ENCODE data around the gene RNASE12. TPM values are rescaled to one million over a fixed set of nuclear protein-coding genes. Genes with fewer than 3 reads are reported as not detected.

Gene RNASE12
- total RNA-seq, 6 experiments from 2014 or later: not detected

- TF ChIP-seq CTCF (IDR thresholded peaks at IDR 0.05) (no peak), POLR2A (IDR thresholded peaks at IDR 0.05) (no peak)
- no peak for ATAC-seq
- 100% methylated on average over 2 of the region's 3 CpGs for WGBS (ENCODE audit: insufficient coverage, low coverage, low lambda C conversion rate, missing lambda C conversion rate)
Measured at GRCh38 chr14:20551606-20552005, 39.6 kb downstream of the RNASE12 start.

GRCh38 chr14:20550926-20551325 lies 40.2 kb downstream of the RNASE12 start:
- TF ChIP-seq CTCF (IDR thresholded peaks at IDR 0.05) (no peak), POLR2A (IDR thresholded peaks at IDR 0.05) (no peak)
- no peak for ATAC-seq

More at GRCh38 chr14:20551606-20552005, 39.6 kb downstream of the RNASE12 start:
- Histone ChIP-seq H3K4me3 (no peak overlapping the region), H3K36me3 (no peaks in the 10 kb centered on the region), H3K4me1 (no peaks in the 10 kb centered on the region), H3K27me3 (no peaks in the 10 kb centered on the region), H3K9me3 (no peaks in the 10 kb centered on the region), H3K27ac (no peak overlapping the region)
- intact Hi-C loops (cut with DNase I): no loop called here
- no peak for DNase-seq

GRCh38 chr14:20548414-20549158 lies 42.6 kb downstream of the RNASE12 start:
- no peaks in the 10 kb centered on the region for H3K36me3 ChIP-seq
- no peak for DNase-seq
- 71% methylated on average over 10 of the region's 10 CpGs for WGBS (ENCODE audit: insufficient coverage, low coverage, low lambda C conversion rate, missing lambda C conversion rate)
- no peaks in the 10 kb centered on the region for H3K9me3 ChIP-seq
- H3K27me3 ChIP-seq: no peaks in the 10 kb centered on the region
- no peaks in the 10 kb centered on the region for H3K4me1 ChIP-seq
- ATAC-seq: no peak
- TF ChIP-seq CTCF (IDR thresholded peaks at IDR 0.05): no peak
- TF ChIP-seq POLR2A (IDR thresholded peaks at IDR 0.05): no peak
- H3K27ac ChIP-seq: no peak overlapping the region
- intact Hi-C loops (cut with DNase I): no loop called here
- H3K4me3 ChIP-seq: no peak overlapping the region

More at GRCh38 chr14:20550926-20551325, 40.2 kb downstream of the RNASE12 start:
- no peaks in the 10 kb centered on the region for H3K4me1 ChIP-seq
- H3K4me3 ChIP-seq: no peak overlapping the region
- no peaks in the 10 kb centered on the region for H3K27me3 ChIP-seq
- no peak overlapping the region for H3K27ac ChIP-seq
- no peak for DNase-seq
- 88% methylated on average over 2 of the region's 2 CpGs for WGBS (ENCODE audit: insufficient coverage, low coverage, low lambda C conversion rate, missing lambda C conversion rate)
- no peaks in the 10 kb centered on the region for H3K36me3 ChIP-seq
- intact Hi-C loops (cut with DNase I): no loop called here
- no peaks in the 10 kb centered on the region for H3K9me3 ChIP-seq

GRCh38 chr14:20546877-20547276 lies 44.3 kb downstream of the RNASE12 start:
- no peak overlapping the region for H3K27ac ChIP-seq
- no peaks in the 10 kb centered on the region for H3K9me3 ChIP-seq
- intact Hi-C loops (cut with DNase I): no loop called here
- H3K36me3 ChIP-seq: no peaks in the 10 kb centered on the region
- TF ChIP-seq CTCF (IDR thresholded peaks at IDR 0.05) (no peak), POLR2A (IDR thresholded peaks at IDR 0.05) (no peak)
- DNase-seq (no peak), ATAC-seq (no peak)
- H3K4me3 ChIP-seq: no peak overlapping the region
- no peaks in the 10 kb centered on the region for H3K27me3 ChIP-seq
- no peaks in the 10 kb centered on the region for H3K4me1 ChIP-seq
- 34% methylated on average over 2 of the region's 3 CpGs for WGBS (ENCODE audit: insufficient coverage, low coverage, low lambda C conversion rate, missing lambda C conversion rate)

Other genes starting within 250 kb of the RNASE12 start
- gene PARP2, start 247.7 kb downstream of the RNASE12 start, total RNA-seq: 10 to 100 TPM in 2 of 6 experiments, 1 to 10 TPM in 4; 5.5 to 10.4 (median 9.1) TPM
- 10 to 100 TPM; 10.8 to 17.6 (median 14.0) TPM for gene TEP1, start 177.9 kb downstream of the RNASE12 start, total RNA-seq
- gene KLHL33, start 155.2 kb downstream of the RNASE12 start, total RNA-seq: under 1 TPM in 5 of 6 experiments, not detected in 1; 0.06 to 0.19 (median 0.11) TPM
- 10 to 100 TPM; 11.2 to 43.8 (median 14.4) TPM for gene OSGEP, start 136.6 kb downstream of the RNASE12 start, total RNA-seq
- 10 to 100 TPM; 50.2 to 87.0 (median 59.8) TPM for gene APEX1, start 136.2 kb downstream of the RNASE12 start, total RNA-seq
- 10 to 100 TPM in 4 of 6 experiments, 1 to 10 TPM in 2; 7.0 to 13.8 (median 11.4) TPM for gene PIP4P1, start 129.9 kb downstream of the RNASE12 start, total RNA-seq
- 10 to 100 TPM; 22.1 to 48.9 (median 30.9) TPM for gene PNP, start 122.0 kb downstream of the RNASE12 start, total RNA-seq
- under 1 TPM in 2 of 6 experiments, not detected in 4; 0.29 to 0.40 TPM for gene RNASE10, start 85.8 kb downstream of the RNASE12 start, total RNA-seq
- gene RNASE9, start 30.3 kb downstream of the RNASE12 start, total RNA-seq: not detected
- not detected for gene RNASE11, start 3.4 kb downstream of the RNASE12 start, total RNA-seq
- gene OR6S1, start 50.3 kb upstream of the RNASE12 start, total RNA-seq: not detected
- gene RNASE4, start 93.2 kb upstream of the RNASE12 start, total RNA-seq: 100 to 1,000 TPM; 129 to 175 (median 151) TPM
- 1,000 to 10,000 TPM in 1 of 6 experiments, 100 to 1,000 TPM in 5; 361 to 1,830 (median 780) TPM for gene ANG, start 97.4 kb upstream of the RNASE12 start, total RNA-seq
- not detected for gene EDDM3A, start 154.5 kb upstream of the RNASE12 start, total RNA-seq
- gene EDDM3B, start 177.0 kb upstream of the RNASE12 start, total RNA-seq: not detected
- gene RNASE6, start 189.9 kb upstream of the RNASE12 start, total RNA-seq: 1 to 10 TPM; 2.3 to 7.9 (median 4.0) TPM
- gene RNASE1, start 211.5 kb upstream of the RNASE12 start, total RNA-seq: 100 to 1,000 TPM in 1 of 6 experiments, 10 to 100 TPM in 5; 20.1 to 106 (median 34.1) TPM